Muscle layer of duodenum (tissue), 2 donors: ENCODE results near the gene CLN6.
"Not testable (repeated sequence)": the region's sequence is repeated elsewhere in the genome, so short reads cannot be mapped to it uniquely, and the experiment has no call there.

Experiments
- H3K27ac ChIP-seq: one replicate; pipeline ENCODE4 v1.7.0; 2013; ENCODE audit warnings: mild to moderate bottlenecking, low read length
- H3K27me3 ChIP-seq: one replicate; pipeline ENCODE4 v1.7.0; 2013; ENCODE audit warnings: low read depth, mild to moderate bottlenecking, control low read depth, low read length
- H3K36me3 ChIP-seq, 2 donors: one replicate each; pipeline ENCODE4 v1.7.0; 2013; ENCODE audit warnings: low read length in 2 of 2, control low read depth in 1 of 2, mild to moderate bottlenecking in 1 of 2; ENCODE audit not compliant: insufficient read depth in 2 of 2, control insufficient read depth in 1 of 2
- H3K4me1 ChIP-seq, 2 donors: one replicate each; pipeline ENCODE4 v1.7.0; 2013; ENCODE audit warnings: low read length in 2 of 2, mild to moderate bottlenecking in 2 of 2, control low read depth in 1 of 2, moderate library complexity in 1 of 2; ENCODE audit not compliant: insufficient read depth in 2 of 2, control insufficient read depth in 1 of 2
- H3K4me3 ChIP-seq, 2 donors: one replicate each; pipeline ENCODE4 v1.7.0; 2013; ENCODE audit warnings: low read length in 2 of 2, low read depth in 1 of 2, mild to moderate bottlenecking in 1 of 2
- H3K9me3 ChIP-seq, 2 donors: one replicate each; pipeline ENCODE4 v1.7.0; 2013; ENCODE audit warnings: low read length in 2 of 2, control low read depth in 1 of 2, mild to moderate bottlenecking in 1 of 2; ENCODE audit not compliant: control insufficient read depth in 1 of 2
- donor health status: healthy.

Gene CLN6

DNA sequence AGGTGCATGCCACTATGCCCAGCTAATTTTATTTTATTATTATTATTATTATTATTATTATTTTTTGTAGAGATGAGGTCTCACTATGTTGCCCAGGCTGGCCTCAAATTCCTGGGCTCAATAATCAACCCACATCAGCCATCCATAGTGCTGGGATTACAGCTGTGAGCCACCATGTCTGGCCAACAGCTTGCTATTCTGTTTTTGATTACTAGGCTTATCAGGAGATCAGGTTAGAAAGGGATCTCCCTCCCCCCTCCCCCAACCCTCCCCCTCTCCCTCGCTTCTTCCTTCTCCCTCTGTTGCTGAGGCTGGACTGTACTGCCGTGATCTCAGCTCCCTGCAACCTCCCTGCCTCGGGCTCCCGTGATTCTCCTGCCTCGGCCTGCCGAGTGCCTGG lies 8.6 kb downstream of the CLN6 start:
- no peak overlapping the region for H3K4me3 ChIP-seq
- no peaks in the 10 kb centered on the region for H3K4me1 ChIP-seq
- H3K27me3 ChIP-seq = no peaks in the 10 kb centered on the region
- H3K36me3 ChIP-seq = peaks cover 0 to 16% of the 10 kb centered on the region in 2 donors
- no peak overlapping the region for H3K27ac ChIP-seq
- H3K9me3 ChIP-seq = no peaks in the 10 kb centered on the region

DNA sequence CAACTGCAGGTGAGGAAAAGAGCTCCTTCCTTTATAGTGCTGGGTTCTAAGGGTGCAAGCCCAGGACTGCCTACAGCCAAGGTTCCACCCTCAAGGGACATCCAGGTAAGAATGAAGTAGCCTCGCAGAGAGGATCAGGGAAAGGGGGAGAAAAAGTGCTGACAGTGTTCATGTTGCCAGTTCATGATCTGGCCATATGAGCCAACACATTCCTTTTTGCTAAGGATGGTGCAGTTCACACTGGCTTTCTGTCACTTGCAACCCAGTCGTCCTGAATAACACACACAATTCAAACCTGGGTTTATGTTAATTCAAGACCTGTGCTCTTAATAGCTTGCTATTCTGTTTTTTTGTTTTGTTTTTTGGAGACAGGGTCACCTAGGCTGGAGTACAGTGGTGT lies 9.0 kb downstream of the CLN6 start:
- H3K36me3 ChIP-seq = peaks cover 0 to 16% of the 10 kb centered on the region in 2 donors
- no peaks in the 10 kb centered on the region for H3K27me3 ChIP-seq
- no peaks in the 10 kb centered on the region for H3K4me1 ChIP-seq
- no peaks in the 10 kb centered on the region for H3K9me3 ChIP-seq
- no peak overlapping the region for H3K4me3 ChIP-seq
- no peak overlapping the region for H3K27ac ChIP-seq

DNA sequence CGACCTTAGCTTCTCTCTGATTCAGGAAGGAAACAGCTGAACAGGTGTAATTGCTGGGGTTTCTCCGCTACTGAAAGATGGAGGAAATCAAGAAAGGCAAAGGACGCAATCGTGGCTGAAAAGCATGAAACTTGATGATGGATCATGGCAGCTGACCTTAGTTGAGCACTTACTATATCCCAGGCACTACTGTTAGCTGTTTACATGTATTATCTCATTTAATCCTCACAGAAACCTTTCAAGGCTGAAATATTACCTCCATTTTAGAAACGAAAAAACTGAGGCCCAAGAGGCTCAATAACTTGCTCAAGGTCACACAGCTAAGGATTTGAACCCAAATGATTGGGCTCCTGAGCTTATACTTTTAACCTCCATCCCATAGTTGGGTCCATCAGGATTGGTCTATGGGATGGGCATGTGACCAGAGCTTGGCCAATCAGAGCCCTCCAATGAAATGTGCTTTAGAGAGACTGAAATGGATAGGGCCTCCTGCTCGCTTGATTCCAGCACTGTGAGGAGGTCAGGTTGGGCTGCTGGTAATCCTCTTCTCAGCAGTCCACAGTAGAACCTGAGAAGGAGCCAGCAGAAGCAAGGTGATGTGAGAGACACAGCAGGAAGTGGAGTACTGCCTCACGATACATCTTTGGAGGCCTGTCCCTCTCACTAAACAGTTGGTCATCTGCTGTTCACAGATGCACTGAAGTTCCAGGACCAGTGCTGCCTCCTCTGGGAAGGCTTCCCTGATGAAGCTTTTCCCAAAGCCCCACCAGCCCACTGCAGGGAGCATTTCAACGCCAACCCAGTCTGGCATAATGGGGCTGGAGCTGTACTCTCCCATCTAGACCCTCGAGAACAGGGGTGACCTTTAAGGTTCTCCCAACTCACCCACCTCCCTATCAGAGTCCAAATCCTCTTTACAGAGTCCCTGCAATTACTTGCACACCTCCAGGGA lies 10.4 kb downstream of the CLN6 start:
- peaks cover 0 to 16% of the 10 kb centered on the region in 2 donors for H3K36me3 ChIP-seq
- H3K4me3 ChIP-seq = no peak overlapping the region
- no peaks in the 10 kb centered on the region for H3K9me3 ChIP-seq
- H3K27me3 ChIP-seq = no peaks in the 10 kb centered on the region
- no peaks in the 10 kb centered on the region for H3K4me1 ChIP-seq
- no peak overlapping the region for H3K27ac ChIP-seq

DNA sequence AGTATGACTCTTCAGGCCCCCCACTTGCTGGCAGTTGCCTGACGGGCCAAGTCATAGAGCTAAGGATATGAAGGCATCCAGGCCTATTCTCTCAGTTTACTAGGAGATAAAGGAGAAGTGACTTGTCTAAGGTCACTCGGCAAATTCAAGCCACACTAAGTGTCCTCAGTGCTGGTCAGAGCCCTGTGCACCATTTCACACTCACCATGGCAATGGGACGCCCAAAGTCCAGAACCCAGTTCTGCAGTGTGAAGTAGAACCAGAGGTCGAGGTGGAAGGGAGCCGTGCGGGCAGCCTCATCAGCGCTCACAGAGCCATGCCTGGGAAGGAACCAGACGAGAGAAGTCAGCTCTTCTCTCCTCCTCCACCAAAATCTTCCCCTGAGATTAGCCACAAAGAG lies 11.2 kb downstream of the CLN6 start:
- no peak overlapping the region for H3K4me3 ChIP-seq
- H3K4me1 ChIP-seq = no peaks in the 10 kb centered on the region

DNA sequence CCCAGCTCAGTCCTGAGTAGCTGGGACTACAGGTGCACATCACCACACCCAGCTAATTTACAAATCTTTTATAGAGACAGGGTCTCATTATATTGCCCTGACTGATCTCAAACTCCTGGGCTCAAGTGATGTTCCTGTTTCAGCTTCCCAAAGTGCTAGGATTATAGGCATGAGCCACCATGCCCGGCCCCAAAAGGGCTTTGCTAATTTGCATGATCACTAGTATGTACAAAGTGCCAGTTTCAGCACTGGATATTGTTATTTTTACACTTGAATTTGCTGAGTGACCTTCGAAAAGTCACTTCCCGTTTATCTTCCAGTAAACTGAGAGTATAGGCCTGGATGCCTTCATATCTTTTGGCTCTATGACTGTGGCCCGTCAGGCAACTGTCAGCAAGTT lies 12.2 kb downstream of the CLN6 start:
- Histone ChIP-seq H3K27ac (no peak overlapping the region), H3K4me1 (no peaks in the 10 kb centered on the region)

More for the DNA sequence above, 11.2 kb downstream of the CLN6 start:
- Histone ChIP-seq H3K9me3 (no peaks in the 10 kb centered on the region), H3K27me3 (no peaks in the 10 kb centered on the region), H3K36me3 (peaks cover 0 to 16% of the 10 kb centered on the region in 2 donors), H3K27ac (no peak overlapping the region)

DNA sequence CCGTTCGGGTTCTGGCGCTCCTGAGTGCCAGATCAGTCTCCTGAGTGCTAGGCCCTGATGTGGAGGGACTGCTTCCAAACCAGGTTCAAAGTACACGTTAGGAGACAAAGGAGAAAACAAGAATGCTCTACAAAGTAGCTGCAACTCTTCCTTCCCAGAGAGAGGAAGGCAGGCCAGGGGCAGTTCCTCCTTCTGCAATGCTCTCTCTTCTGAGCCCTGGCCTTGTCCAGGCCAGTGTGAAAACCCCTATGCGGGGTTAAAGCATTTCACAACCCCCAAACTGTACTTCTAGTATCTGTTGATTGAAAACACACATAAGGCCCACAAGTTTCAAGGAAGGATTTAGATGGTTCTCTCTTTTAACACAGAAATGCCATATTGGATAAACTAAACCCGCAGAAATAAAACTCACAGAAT lies 14.7 kb downstream of the CLN6 start:
- H3K4me3 ChIP-seq = no peak overlapping the region
- no peak overlapping the region for H3K27ac ChIP-seq
- peaks cover 0 to 16% of the 10 kb centered on the region in 2 donors for H3K36me3 ChIP-seq
- no peaks in the 10 kb centered on the region for H3K27me3 ChIP-seq
- no peaks in the 10 kb centered on the region for H3K9me3 ChIP-seq
- H3K4me1 ChIP-seq = peaks cover 0 to 11% of the 10 kb centered on the region in 2 donors

More for the DNA sequence above, 12.2 kb downstream of the CLN6 start:
- no peak overlapping the region for H3K4me3 ChIP-seq
- H3K9me3 ChIP-seq = no peaks in the 10 kb centered on the region
- peaks cover 0 to 16% of the 10 kb centered on the region in 2 donors for H3K36me3 ChIP-seq
- no peaks in the 10 kb centered on the region for H3K27me3 ChIP-seq

DNA sequence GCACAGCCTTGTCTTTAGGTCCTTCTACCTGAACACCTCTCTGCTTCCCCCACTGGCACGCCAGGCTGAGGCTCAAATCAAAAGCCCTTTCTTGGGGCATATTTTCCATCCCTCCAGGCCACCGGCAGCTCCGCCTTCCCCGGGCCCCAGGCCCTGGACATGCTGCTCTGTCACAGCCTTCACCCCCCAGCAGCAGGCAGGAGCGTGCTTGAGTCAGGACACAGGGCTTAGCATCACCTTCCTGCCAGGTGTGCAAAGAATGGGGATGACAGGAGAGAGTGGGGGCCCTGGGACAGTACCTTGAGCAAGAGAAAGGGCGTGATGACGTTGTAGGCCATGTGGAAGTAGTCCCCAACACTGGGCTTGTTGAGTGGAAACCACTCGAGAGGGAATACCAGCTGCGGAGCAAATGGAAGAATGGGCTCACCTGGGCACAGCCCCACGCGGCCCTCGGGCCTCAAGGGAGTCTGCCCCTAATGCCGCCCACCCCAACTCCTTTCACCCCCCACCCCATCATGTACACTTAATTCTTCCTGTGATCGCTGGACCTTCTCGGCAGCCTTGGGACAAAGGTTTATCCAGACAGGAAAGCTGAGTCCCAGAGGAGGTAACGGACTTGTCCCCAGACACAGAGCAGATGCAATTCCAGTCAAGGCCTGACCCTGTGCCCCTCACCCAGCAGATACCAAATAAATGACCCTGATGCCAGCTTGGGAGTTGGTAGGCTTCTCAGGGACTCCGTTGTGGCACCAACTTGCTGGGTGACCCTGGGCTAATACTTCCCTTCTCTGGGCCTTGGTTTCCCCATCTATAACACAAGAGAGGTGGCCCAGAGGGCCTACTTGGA lies 15.3 kb downstream of the CLN6 start:
- peaks cover 0 to 16% of the 10 kb centered on the region in 2 donors for H3K36me3 ChIP-seq
- H3K27ac ChIP-seq = no peak overlapping the region
- no peak overlapping the region for H3K4me3 ChIP-seq
- H3K9me3 ChIP-seq = no peaks in the 10 kb centered on the region
- H3K27me3 ChIP-seq = no peaks in the 10 kb centered on the region
- peaks cover 0 to 11% of the 10 kb centered on the region in 2 donors for H3K4me1 ChIP-seq

DNA sequence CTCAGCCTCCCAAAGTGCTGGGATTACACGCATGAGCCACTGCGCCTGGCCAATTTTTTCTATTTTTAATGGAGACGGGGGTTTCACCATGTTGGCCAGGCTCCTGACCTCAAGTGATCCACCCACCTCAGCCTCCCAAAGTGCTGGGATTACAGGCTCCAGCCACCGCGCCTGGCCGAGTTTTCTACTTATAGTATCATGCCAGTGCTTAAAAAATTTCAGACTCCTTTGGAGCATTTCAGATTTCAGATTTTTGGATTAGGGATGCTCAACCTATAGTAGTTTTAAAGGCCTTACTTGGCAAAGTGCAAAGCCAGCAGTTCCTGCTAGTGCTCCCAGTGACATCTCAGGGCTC lies 16.1 kb downstream of the CLN6 start:
- H3K4me1 ChIP-seq = peaks cover 0 to 11% of the 10 kb centered on the region in 2 donors
- H3K9me3 ChIP-seq, H3K27me3 ChIP-seq, H3K27ac ChIP-seq, H3K4me3 ChIP-seq: not testable (repeated sequence)
- peaks cover 0 to 10% of the 10 kb centered on the region in 2 donors for H3K36me3 ChIP-seq

DNA sequence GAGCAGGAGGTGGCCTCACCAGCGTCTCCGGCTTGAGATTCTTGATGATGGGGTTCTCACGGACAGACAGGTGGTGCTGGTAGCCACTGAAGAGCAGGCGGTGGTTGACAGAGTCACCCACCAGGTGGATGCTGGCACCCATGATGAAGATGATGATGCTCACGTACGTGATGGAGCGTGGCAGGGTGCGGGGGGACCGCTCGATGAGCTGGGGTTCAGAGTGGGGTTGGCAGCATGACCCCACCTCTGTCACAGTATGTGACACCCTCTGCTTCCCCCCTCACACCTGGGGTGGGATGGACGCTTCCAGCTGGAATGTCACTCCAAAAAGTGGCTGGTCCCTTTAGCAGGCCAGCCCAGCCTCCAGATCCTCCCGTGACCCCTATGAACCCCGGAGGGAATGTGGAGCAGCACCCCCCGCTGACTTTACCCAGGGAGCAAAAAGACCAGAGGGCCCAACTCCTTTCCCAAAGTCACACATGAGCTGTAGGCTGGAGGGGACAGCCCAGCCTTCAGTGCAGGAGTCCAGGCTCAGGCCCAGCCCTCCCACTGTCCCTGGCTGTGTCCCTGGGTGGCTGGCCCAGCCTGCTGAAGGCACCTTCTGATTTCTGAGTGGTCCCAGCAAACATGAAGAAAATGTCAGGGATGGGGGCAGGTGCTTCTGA lies 17.7 kb downstream of the CLN6 start:
- Histone ChIP-seq H3K36me3 (no peaks in the 10 kb centered on the region), H3K27ac (no peak overlapping the region), H3K4me1 (peaks cover 0 to 11% of the 10 kb centered on the region in 2 donors), H3K9me3 (no peaks in the 10 kb centered on the region), H3K27me3 (no peaks in the 10 kb centered on the region), H3K4me3 (no peak overlapping the region)

DNA sequence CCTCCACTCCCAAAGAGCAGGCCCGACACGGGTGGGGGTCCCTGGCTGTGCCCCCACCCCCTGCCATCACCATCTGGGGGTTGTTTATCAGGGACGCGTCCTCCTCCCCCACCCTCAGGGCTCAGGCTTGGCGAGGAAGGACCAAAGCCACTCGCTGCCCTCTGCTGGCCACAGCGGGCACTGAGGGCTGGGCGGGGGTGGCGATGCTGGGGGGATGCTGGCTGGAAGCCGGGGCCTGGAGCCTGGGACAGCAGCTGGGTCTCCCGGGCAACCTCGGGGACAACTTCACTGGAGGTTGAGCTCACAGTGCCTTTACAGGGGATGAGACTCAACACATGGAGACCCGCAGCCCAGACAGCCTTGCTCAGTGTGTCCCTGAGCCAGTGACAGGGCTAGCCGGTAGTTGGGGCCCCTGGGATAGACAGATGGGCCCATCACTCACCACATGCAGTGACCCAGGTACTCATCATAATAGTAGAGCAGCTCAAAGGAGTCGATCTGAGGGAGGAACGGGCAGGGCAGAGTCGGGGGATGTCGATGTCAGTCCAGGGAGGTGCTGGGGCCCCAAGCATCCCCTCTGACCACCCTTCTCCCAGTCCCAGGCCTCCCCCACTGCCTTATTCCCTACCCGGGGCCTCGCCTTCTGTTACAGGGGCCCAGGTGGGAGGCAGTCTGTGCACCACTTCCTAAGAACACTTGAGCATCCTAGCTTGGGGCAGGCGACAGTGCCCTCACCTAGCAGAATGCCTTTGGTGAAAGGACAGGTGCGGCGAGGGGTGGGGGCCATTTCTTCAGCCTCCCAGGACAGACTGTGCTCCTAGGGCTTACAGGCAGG lies 18.5 kb downstream of the CLN6 start:
- no peaks in the 10 kb centered on the region for H3K36me3 ChIP-seq
- H3K9me3 ChIP-seq = no peaks in the 10 kb centered on the region
- no peak overlapping the region for H3K27ac ChIP-seq
- peak overlapping the region in 1 of 2 donors; percentile 48 for H3K4me3 ChIP-seq
- peaks cover 4 to 13% of the 10 kb centered on the region in 2 donors for H3K4me1 ChIP-seq
- no peaks in the 10 kb centered on the region for H3K27me3 ChIP-seq
